NCI-H2227 (cell line): ENCODE data around the gene TAF11L14.
"Not testable (repeated sequence)": the region's sequence is repeated elsewhere in the genome, so short reads cannot be mapped to it uniquely, and the experiment has no call there.

Source experiments
- DNase-seq: peaks from one replicate; lab custom pipeline; 2025; ENCODE audit not compliant: unreplicated experiment; lab: John Stamatoyannopoulos, UW

Gene TAF11L14

GRCh38 chr5:17634160-17634559 is at the start of gene TAF11L14:
TSS of gene TAF11L14 (plus strand) at chr5:17634460.
- no peak for DNase-seq

- DNase-seq: not testable (repeated sequence)
Observed at GRCh38 chr5:17585658-17586057, 48.6 kb upstream of the TAF11L14 start, which contains the start of gene TAF11L7. TSS of gene TAF11L7 (minus strand) at chr5:17585758.

- not testable (repeated sequence) for DNase-seq
Observed at GRCh38 chr5:17590860-17591259, 43.4 kb upstream of the TAF11L14 start, which contains the start of gene TAF11L8. TSS of gene TAF11L8 (minus strand) at chr5:17590960.

- not testable (repeated sequence) for DNase-seq
Observed at GRCh38 chr5:17594255-17594654, 40.0 kb upstream of the TAF11L14 start, which contains the start of gene TAF11L9. TSS of gene TAF11L9 (minus strand) at chr5:17594394.

- DNase-seq: not testable (repeated sequence)
Observed at GRCh38 chr5:17597728-17598127, 36.5 kb upstream of the TAF11L14 start, which contains the start of gene TAF11L10. TSS of gene TAF11L10 (minus strand) at chr5:17597828.

- DNase-seq: not testable (repeated sequence)
Observed at GRCh38 chr5:17603880-17604279, 30.4 kb upstream of the TAF11L14 start, which contains the start of gene TAF11L11. TSS of gene TAF11L11 (plus strand) at chr5:17604183.

GRCh38 chr5:17604951-17605350 is 29.3 kb upstream of the TAF11L14 start:
- DNase-seq: no peak

GRCh38 chr5:17607461-17607860 is 26.8 kb upstream of the TAF11L14 start:
- DNase-seq: not testable (repeated sequence)

GRCh38 chr5:17610092-17610491 is 24.2 kb upstream of the TAF11L14 start, which contains the start of gene TAF11L12:
TSS of gene TAF11L12 (plus strand) at chr5:17610392.
- DNase-seq: not testable (repeated sequence)

- no peak for DNase-seq
Observed at GRCh38 chr5:17614872-17615605, 19.2 kb upstream of the TAF11L14 start.

- no peak for DNase-seq
Observed at GRCh38 chr5:17619354-17619753, 14.9 kb upstream of the TAF11L14 start.

- DNase-seq: no peak
Observed at GRCh38 chr5:17620627-17621026, 13.6 kb upstream of the TAF11L14 start.

GRCh38 chr5:17625686-17626085 is 8.6 kb upstream of the TAF11L14 start:
- no peak for DNase-seq

GRCh38 chr5:17631788-17632187 is 2.5 kb upstream of the TAF11L14 start, which contains the start of gene TAF11L13:
TSS of gene TAF11L13 (plus strand) at chr5:17632088.
- DNase-seq: not testable (repeated sequence)

GRCh38 chr5:17649232-17649631 is 15.0 kb downstream of the TAF11L14 start:
- not testable (repeated sequence) for DNase-seq

- DNase-seq: not testable (repeated sequence)
Observed at GRCh38 chr5:17655201-17655759, 21.0 kb downstream of the TAF11L14 start.

GRCh38 chr5:17655921-17656320 is 21.7 kb downstream of the TAF11L14 start:
- no peak for DNase-seq

GRCh38 chr5:17663182-17663581 is 28.9 kb downstream of the TAF11L14 start:
- DNase-seq: no peak

GRCh38 chr5:17665836-17666235 is 31.6 kb downstream of the TAF11L14 start:
- DNase-seq: no peak

GRCh38 chr5:17666726-17667235 is 32.5 kb downstream of the TAF11L14 start:
- no peak for DNase-seq

GRCh38 chr5:17670353-17670752 is 36.1 kb downstream of the TAF11L14 start:
- no peak for DNase-seq
